ENCODE data around the gene LSR.
"Not testable (repeated sequence)": the region's sequence is repeated elsewhere in the genome, so short reads cannot be mapped to it uniquely, and the experiment has no call there.

The LSR gene

DNA sequence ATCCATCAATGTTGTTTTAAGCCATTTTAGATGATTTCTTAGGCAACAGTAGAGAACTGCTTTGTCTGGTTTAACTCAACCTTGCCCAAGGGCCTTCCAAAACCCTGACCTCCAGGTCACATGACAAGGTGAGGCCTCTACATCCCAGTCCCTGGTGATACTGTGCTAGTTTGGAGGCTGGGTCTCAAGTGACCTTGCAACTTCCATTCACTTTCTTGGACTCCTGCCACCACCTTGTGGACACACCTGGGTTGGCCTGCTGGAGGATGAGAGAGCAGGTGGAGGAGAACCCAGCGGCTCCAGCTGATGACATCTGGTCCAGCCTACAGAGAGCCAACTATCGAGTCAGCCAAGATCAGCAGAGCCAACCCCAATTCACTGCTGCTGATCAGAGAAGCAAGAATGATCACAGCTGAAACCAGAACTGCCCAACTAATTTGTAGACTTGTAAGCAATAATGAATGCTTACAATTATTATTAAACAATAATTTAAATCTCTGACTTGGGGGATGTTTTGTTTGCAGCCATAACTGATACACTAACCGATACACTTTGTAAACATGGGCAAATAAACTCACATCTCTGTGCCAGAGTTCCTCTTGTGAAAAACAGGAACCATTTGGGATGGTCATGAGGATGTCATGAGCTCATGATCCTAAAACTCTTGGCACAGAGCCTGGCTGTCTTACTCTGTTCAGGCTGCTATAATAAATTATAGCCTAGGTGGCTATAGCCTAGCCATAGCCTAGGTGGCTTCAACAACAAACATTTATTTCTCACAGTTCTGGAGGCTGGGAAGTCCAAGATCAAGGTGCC, 31.8 kb upstream of the LSR start:
- no peak for DNase-seq

DNA sequence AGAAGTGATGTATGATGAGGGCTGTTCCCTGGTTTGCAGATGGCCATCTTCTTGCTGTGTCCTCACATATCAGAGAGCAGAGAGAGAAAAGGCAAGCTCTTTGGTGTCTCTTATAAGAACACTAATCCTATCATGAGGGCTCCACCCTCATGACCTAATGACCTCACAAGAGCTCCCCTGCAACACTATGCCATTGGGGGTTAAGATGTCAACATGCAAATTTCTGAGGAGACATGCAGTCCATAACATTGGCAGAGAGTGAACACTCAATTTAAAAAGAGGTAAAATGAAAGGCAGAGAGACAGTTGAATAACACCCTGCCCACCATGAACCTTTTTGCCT, 31.2 kb upstream of the LSR start:
- no peak for DNase-seq

DNA sequence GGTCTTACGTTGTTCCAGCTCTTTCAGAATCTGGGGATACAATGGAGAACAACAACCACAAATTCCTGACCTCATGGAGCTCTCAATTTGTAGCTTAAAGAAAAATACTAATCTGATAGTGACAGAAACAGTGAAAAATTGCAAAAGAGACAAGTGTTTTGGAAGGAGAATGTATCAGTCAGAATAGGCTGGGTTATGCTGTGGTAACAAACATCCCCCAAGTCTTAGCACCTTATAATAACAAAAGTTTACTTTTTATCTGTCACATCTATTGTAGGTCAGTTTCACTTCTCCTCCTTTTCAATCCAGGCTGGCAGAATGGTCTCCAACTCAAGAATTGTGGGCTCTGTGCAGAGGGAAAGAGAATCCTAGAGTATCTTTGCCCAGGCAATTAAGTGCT, 29.8 kb upstream of the LSR start:
- no peak for DNase-seq

DNA sequence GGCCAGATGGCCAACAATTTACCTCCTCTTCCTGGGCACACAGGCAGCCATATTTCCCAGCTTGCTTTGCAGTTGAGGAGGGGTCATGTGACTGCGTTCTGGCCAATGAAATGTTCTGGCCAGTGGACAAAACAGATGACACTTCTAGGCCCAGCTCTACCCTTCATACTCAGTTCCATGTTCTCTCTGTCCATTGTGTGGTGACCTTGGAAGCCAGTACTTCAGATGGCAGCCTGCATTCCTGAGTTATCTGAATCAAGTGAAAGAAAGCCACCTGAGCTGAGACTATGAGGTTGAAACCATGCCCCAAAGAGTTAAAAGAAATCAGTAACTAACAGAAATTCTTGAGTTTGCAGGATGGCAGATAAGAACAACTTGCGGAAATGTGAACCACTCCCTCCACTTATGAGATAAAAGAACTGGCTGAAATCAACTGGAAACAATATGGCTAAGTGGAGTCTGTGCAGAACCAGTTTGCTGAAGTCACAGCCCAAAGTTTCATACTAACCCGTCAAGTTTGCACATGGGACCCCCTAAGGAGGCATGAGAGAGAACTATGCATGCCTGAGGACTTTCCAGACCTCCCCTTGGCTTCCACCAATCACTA, 28.4 kb upstream of the LSR start:
- DNase-seq, result no peak

DNA sequence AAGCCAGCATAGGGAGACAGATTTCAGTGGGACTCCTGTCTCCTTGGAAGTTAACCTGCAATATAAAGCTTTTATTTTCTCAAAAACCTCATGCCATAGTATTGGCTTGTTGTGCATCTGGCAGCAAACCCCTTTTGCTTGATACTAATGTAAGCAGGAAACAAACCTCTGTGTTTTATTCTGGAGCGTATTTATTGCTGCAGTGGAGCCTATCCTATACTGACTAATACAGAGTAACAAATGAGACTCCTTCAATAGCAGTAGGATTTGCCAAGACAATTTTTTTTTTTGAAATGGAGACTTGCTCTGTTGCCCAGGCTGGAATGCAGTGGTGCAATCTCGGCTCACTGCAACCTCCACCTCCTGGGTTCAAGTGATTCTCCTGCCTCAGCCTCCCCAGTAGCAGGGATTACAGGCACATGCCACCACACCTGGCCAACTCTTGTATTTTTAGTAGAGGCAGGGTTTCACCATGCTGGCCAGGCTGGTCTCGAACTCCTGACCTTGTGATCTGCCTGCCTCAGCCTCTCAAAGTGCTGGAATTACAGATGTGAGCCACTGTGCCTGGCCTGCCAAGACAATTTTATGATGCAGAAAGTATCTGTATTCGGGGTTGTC, 27.7 kb upstream of the LSR start:
- not testable (repeated sequence) for DNase-seq

DNA sequence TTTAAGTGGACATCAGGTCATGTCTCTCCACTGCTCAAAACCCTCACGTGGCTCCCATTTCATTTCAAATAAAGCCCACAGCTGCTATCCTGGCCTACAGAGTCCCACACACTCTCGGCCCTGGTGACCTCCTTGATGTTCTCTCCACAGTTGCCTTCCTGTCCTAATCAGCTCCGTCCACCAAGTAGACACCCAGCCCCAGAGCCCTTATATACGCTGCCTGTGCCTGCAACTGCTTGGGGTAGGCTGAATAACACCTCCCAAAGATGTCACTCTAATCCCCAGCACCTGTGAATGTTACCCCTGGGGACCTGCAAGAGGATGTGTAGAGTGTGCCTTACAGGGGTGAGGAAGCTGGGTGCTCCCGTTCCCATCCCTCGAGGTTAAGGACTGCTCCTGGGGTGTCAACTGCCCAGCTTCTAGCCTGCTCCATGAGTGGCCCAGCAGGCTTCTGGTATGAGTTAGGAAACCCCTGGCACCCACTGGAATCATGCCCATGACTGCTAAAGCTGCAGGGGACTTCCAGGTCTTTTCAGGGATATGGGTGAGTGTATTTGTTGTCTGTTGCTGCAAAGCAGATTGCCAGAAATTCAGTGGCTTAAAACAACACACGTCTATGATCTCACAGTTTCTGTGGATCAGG, 26.3 kb upstream of the LSR start:
- DNase-seq, result no peak

DNA sequence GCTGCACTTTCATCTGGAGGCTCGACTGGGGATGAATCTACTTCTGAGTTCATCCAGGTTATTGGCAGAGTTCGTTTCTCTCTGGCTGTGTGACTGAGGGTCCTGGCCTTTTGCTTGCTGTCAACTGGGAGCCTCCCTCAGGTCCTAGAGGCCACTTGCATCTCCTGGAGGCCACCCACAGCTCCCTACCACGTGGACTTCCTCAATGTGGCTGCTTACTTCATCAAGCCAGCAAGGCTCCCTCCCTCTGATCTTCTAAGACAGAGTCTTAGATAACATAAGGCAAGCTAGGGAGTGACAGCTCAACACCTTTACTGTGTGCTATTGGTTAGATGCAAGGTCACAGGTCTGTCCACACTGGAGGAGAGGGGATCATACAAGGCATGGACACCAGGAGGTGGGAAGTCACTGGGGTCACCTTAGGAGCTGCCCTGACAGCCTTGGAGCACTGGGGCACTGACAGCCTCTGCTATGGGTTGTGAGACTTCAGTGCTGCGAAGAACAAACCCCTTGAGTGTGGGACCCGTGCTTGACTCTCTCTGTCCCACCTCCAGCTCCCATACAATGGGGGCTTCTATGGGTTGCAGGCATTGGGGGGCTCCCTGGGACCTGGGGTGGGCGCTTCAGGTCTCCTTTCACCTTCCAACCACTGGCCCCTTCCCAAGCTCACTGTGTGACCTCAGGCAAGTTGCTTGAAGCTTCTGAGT, 25.6 kb upstream of the LSR start:
- DNase-seq, result no peak

DNA sequence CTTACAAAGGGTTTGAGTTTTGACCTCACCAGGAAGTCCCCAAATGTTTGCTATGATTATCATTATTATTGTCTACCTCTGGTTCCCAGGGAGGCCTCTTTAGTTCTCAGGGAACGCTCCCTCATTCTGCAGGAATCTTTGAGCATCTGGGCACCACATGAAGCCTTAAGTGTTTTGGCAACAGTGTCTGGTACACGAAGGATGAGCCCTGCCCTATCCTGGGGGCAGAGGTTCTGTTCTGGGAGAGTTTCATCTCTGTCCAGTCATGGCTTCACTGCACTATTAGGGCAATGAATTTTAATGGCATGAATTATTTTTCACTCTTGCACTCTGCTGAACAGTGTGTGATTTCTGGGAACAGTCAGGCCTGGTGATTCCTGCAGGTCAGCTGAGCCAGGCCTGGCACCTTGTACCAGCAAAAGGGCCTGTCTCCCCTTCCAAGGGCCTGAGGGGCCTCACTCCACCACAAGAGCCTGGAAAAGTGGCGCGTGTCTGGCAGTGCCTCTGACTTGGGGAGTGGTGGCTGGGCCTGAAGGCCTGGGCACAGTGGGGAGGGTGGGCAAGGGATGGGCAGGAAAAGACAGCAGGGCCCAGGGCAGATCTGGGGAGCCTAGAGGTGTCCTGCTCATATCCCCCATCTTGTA, 24.8 kb upstream of the LSR start:
- no peak for DNase-seq

DNA sequence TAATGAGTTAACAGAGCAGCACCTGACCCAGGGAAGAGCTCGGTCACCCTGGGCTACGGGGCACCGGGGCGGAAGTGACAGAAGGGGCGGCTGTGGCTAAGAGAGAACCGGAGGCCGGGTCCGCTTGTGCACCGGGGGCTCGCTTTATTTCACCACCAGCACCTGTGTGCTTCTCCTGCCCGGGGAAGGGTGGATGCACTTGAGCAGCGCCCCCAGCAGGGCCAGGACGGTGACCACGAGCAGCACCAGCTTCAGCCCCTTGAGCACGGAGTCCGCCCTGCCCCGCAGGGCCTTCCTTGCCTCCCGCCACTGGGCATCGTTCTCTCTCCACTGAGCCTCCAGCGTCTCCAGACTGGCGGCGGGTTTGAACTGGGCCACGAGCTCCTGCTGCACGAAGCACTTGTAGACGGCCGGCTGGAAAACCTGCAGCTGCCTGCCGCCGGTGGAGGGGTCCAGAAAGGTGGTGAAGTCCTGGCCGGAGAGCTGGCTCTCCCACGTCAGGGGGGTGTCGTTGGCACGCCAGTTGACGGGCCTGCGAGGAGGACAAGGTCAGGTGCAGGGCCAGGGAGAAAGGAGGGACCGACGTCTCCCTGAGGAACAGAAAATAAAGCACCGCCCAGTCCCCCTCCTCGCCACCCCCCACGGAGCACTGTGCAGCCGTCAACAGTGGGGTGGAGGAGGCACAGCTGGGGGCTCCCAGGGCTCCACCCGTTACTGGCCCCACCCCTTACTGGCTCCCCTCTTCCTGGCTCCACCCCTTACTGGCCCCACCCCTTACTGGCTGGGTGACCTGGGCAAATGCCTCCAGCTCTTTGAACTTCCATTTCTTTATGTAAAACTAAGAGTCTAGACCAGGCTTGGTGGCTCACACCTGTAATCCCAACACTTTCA, 23.9 kb upstream of the LSR start:
- DNase-seq, result no peak

DNA sequence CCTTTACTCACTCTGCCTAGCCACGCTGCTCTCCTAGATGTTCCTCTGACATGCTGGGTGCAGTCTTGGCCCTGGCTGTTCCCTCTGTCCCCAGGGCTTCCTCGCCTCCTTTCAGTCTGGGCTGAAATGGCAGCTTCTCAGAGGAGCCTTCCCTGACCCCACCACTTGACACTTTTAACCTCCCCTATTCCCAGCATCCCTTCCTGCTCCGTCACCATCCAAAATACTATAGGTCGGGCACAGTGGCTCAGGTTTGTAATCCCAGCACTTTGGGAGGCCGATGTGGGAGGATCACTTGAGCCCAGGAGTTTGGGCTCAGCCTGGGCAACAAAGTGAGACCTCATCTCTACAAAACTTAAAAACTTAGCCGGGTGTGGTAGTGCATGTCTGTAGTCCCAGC, 22.9 kb upstream of the LSR start:
- no peak for DNase-seq

DNA sequence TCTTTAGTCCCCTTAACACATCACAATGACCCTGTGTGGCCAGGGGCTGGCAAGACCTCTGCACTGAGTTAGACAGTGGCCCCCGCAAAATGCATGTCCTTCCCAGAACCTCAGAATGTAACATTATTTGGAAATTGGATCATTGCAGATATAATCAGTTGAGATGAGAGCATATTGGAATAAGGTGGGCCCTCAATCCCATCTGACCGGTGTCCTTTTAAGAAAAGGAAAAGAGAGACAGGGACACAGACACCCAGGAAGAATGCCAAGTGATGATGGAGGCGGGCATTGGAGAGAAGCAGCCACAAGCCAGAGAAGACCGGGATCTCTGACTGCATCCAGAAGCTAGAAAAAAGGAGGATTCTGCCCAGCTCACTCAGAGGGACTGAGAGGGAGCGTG, 22.1 kb upstream of the LSR start:
- no peak for DNase-seq

DNA sequence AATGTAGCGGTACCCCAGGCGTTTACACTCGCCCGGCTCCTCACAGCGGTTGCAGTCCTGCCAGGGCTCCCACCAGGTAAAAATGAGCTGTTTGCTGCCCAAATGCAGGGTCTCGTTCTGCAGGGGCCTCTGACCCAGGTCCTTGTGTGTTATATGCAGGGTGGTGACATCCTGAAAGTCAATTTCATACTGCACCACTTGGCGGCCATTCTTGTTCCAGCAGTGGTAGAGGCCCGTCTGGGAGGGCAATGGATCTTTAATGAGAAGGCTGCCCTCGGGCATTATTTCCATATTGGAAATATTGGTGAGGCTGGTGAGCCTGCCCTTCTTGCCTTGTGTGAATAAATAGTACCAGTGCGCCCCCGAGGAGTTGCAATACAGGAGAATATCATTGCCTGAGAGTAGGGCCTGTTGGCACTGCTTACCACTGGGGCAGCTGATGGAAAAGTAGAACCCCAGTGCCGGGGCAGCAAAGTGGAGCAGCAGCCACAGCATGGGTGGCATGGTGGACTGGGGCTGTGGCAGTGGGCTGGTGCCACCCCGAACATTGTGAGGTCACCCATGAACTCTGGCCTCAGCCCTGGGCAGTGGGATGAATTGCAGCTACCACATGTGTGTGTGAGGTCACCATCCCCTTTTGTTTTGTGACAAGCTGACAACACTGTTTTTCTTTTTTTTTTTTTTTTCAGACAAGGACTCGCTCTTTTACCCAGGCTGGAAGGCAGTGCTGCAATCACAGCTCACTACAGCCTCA, 20.4 kb upstream of the LSR start, which contains the start of gene FAM187B:
FAM187B (minus strand) TSS at position 563 of the 754 bp plus-strand sequence; CDS start at position 504, 59 bp downstream.
- DNase-seq, result no peak

DNA sequence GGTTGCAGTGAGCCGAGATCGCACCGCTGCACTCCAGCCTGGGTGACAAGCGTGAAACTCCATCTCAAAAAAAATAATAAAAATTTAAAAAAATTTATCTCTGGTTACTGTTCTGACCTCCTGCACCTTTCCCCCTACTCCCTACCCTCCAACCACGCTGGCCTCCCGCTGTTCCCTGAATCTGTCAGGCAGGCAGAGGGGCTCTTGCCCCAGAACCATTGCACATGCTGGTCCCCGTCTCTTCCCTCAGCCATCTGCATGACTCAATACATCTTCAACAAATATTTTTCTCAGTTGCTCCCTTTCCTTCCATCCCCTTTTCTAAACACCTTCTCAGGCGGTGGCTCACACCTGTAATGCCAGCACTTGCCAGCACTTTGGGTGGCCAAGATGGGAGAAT, 19.2 kb upstream of the LSR start:
- no peak for DNase-seq

DNA sequence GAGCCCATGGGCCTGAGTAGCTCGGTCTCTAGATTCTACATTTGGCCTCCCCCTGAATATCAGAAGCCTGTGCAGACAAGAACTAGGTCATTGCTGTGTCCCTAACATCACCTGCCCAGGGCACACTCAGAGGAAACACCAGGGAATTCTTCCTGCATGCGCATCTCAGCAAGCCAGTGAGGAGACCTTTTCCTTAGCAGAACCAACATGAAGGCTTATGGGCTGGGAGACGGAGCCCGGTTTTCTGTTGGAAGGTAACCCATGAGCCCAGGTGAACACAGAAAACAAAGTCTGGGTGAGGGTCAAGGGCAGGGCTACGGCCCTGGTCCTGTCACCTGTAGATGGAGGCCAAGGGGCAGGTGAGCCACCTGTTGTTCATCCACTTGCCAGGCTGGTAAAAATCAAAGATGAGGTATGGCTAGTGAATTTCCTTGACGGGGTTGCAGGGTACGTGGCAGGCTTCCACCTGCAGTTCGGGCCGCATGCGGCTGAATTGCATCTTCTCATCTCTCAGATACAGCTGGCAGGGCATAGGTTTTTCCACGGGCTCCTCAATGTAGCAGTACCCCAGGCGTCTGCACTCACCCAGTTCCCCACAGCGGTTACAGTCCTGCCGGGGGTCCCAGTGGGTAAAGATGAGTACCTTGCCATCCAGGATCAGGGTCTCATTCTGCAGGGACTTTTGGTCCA, 16.7 kb upstream of the LSR start:
- DNase-seq, result no peak

DNA sequence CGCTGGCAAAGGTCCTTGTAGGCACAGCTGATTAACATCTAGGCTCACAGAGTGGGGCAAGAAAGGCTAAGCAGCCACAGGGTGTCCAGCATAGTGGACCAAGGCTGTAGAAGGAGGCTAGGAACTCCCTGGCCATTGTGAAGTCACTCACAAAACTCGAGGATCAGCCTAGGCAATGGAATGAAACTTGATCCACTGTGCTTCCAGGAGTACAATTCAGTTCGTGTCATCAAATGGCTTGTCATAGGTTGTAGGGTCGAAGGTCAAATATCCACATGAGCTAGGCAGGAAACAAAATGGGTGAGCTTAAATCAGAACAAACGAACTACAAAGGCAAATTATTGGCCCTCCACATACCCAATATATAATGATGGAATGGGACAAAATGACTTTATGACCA, 15.9 kb upstream of the LSR start:
- no peak for DNase-seq

DNA sequence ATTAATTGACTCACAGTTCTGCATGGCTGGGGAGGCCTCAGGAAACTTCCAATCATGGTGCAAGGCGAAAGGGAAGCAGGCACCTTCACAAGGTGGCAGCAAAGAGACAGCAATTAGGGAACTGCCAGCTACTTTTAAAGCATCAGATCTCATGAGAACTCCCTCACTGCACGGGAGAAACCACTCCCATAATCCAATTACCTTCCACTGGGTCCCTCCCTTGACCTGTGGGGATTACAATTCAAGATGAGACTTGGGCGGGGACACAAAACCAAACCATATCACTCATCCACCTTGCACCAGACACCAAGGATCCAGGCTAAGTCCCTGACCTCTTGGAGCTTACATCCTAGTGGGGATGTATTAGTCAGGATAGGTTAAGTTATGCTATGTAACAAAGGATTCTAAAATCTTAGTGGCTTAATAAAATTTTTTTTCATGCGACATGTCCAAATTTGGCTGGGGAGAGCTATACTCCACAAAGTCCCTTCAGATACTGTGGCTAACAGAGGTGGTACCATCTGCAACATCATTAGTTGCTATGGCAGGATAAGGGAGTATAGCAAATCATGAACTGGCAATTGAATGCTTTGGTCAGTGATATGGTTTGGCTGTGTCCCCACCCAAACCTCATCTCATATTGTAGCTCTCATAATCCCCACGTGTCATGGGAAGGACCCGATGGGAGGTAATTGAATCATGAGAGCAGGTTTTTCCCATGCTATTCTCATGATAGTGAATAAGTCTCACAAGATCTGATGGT, 12.0 kb upstream of the LSR start:
- DNase-seq, result no peak

DNA sequence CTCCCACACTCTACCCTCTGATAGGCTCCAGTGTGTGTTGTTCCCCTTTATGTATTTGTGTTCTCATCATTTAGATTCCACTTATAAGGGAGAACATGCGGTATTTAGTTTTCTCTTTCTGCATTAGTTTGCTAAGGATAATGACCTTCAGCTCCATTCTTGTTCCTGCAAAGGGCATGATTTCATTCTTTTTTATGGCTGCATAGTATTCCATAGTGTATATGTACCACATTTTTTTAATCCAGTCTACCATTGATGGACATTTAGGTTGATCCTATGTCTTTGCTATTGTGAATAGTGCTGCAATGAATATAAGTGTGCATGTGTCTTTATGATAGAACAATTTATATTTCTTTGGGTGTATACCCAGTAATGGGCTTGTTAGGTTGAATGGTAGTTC, 9.2 kb upstream of the LSR start:
- not testable (repeated sequence) for DNase-seq

DNA sequence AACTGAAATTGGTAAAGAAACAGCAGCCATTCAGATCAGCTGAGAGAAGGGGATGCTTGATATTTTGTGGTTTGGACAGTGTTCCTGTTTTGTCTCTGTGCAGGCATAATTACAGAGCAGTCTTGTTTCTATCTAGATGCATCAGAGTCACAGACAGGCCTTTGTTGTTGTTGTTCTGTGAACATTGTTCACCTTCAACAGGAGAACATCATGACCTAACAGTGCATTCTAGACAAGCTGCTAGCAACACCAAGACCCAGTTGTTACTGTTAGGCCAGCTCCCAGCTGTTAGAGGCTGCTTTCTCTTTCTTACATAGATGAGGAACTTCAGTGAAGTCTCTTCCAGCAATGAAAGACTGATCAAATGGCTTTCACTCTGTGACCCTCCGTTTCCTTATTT, 8.5 kb upstream of the LSR start:
- no peak for DNase-seq

DNA sequence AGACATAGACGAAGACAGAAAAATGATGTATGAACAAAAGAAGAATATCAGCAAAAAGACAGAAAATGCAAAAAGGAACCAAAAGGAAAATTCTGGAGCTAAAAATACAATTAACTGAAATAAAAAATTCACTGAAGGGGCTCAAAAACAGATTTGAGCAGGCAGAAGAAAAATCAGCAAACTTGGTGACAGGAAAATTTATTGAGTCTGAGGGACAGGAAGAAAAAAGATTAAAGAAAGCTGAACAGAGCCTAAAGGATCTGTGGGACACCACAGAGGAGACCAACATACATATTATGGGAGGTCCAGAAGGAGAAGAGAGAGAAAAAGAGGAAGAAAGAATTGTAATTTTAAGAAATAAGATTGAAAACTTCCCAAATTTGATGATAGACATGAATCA, 7.4 kb upstream of the LSR start:
- DNase-seq, result no peak

Data from right kidney (tissue), 1 donor.